Epithelial cell of proximal tubule (primary cell): ENCODE results near the gene HOXD11. TPM values are rescaled to one million over a fixed set of nuclear protein-coding genes. Genes with fewer than 3 reads are reported as not detected.

Source experiments
- DNase-seq: peaks from one replicate; pipeline ENCODE4 v3.0.0-alpha.2; 2011; ENCODE audit warnings: low read depth
- H3K4me3 ChIP-seq: 2 replicates; pipeline ENCODE4 v1.5.1; 2011; ENCODE audit warnings: low read depth, mild to moderate bottlenecking, low read length
- CTCF ChIP-seq: conservative IDR thresholded peaks from 2 replicates; pipeline ENCODE4 v1.5.1; 2012; ENCODE audit warnings: low read depth, mild to moderate bottlenecking, low read length
- total RNA-seq: library from RNA; depleted of rRNA; stranded (reverse); fragments of >200 nt; gene quantifications from 2 replicates; pipeline ENCODE4 v1.2.3, GENCODE V29; 2015

Gene HOXD11
- total RNA-seq, 1 donor from 2014 or later: 25.1 TPM

- TF ChIP-seq CTCF: no peak
- H3K4me3 ChIP-seq: no peak overlapping the region
- DNase-seq: no peak
Measured at GRCh38 chr2:176071330-176072291, 35.5 kb upstream of the HOXD11 start.

GRCh38 chr2:176072292-176072669 lies 34.8 kb upstream of the HOXD11 start:
- TF ChIP-seq CTCF: no peak
- no peak for DNase-seq
- no peak overlapping the region for H3K4me3 ChIP-seq

- no peak for DNase-seq
- TF ChIP-seq CTCF: no peak
- no peak overlapping the region for H3K4me3 ChIP-seq
Measured at GRCh38 chr2:176072951-176073904, 33.9 kb upstream of the HOXD11 start.

GRCh38 chr2:176074919-176075425 lies 32.1 kb upstream of the HOXD11 start:
- no peak for TF ChIP-seq CTCF
- no peak for DNase-seq
- no peak overlapping the region for H3K4me3 ChIP-seq

- no peak for TF ChIP-seq CTCF
- no peak overlapping the region for H3K4me3 ChIP-seq
- no peak for DNase-seq
Measured at GRCh38 chr2:176075481-176075880, 31.6 kb upstream of the HOXD11 start.

GRCh38 chr2:176076063-176076462 lies 31.0 kb upstream of the HOXD11 start:
- H3K4me3 ChIP-seq: no peak overlapping the region
- DNase-seq: no peak
- no peak for TF ChIP-seq CTCF
